Ishikawa (cell line): ENCODE measurements around the gene SYDE1.

Experiments
- CEBPB ChIP-seq: IDR thresholded peaks from 2 replicates; pipeline ENCODE4 v1.6.1; 2012
- CREB1 ChIP-seq: IDR thresholded peaks from 2 replicates; pipeline ENCODE4 v1.6.1; 2012; ENCODE audit warnings: low read depth
- EGR1 ChIP-seq: IDR thresholded peaks from 2 replicates; pipeline ENCODE4 v1.6.1; 2012
- EP300 ChIP-seq: IDR thresholded peaks from 2 replicates; pipeline ENCODE4 v1.6.1; 2012; ENCODE audit warnings: borderline replicate concordance
- FOXM1 ChIP-seq: IDR thresholded peaks from 2 replicates; pipeline ENCODE4 v1.6.1; 2012; ENCODE audit warnings: low read depth, borderline replicate concordance
- NFIC ChIP-seq: IDR thresholded peaks from 2 replicates; pipeline ENCODE4 v1.6.1; 2012
- RAD21 ChIP-seq: IDR thresholded peaks from 2 replicates; pipeline ENCODE4 v1.6.1; 2012; ENCODE audit warnings: low read depth
- REST ChIP-seq: IDR thresholded peaks from 2 replicates; pipeline ENCODE4 v1.6.1; 2012; ENCODE audit warnings: low read depth, mild to moderate bottlenecking
- TAF1 ChIP-seq: IDR thresholded peaks from 2 replicates; pipeline ENCODE4 v1.6.1; 2012; ENCODE audit warnings: low read depth, mild to moderate bottlenecking
- TCF12 ChIP-seq: IDR thresholded peaks from 2 replicates; pipeline ENCODE4 v1.6.1; 2012; ENCODE audit warnings: low read depth
- TEAD4 ChIP-seq: IDR thresholded peaks from 2 replicates; pipeline ENCODE4 v1.6.1; 2012
- USF1 ChIP-seq: IDR thresholded peaks from 2 replicates; pipeline ENCODE4 v1.6.1; 2012
- YY1 ChIP-seq: IDR thresholded peaks from 2 replicates; pipeline ENCODE4 v1.6.1; 2012; ENCODE audit warnings: low read depth
- ZBTB7A ChIP-seq: IDR thresholded peaks from 2 replicates; pipeline ENCODE4 v1.6.1; 2012; ENCODE audit warnings: low read depth
- TF ChIP-seq, protein P1 (sequence below): IDR thresholded peaks from 2 replicates; pipeline ENCODE4 v1.6.1; 2012

SYDE1 gene

DNA sequence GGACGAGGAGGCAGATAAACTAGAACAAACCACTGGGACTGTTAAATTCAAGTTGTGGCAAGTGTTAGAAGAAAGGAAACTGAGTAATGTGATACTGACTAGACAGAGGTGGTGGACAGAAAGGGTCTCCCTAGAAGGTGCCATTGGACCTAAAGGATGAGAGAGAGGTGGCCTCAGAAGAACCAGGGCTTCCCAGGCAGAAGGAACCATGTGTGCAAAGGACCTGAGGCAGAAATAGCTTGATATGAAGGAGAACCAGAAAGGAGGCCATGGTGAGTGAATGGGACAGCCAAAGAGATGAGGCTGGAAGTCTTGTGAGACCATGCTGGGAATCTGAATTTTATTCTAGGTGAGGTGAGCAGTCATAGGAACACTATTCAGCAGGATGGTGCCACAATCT, 2.8 kb upstream of the SYDE1 start:
- TF ChIP-seq TEAD4, result no peak
- no peak for TF ChIP-seq NFIC
- no peak for TF ChIP-seq FOXM1
- TF ChIP-seq TCF12, result no peak
- no peak for TF ChIP-seq CEBPB
- TF ChIP-seq ZBTB7A, result no peak
- no peak for TF ChIP-seq CREB1

GRCh38 chr19:15105044-15105443, 2.2 kb upstream of the SYDE1 start:
- TF ChIP-seq EP300, result no peak
- TF ChIP-seq RAD21, result no peak
- no peak for TF ChIP-seq TEAD4
- TF ChIP-seq, protein P1, sequence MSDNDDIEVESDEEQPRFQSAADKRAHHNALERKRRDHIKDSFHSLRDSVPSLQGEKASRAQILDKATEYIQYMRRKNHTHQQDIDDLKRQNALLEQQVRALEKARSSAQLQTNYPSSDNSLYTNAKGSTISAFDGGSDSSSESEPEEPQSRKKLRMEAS, result no peak
- no peak for TF ChIP-seq YY1

- TF ChIP-seq FOXM1 (no peak), CEBPB (no peak), ZBTB7A (no peak; the same call in 1 of the 2 replicates), REST (no peak), RAD21 (no peak), TAF1 (no peak), NFIC (no peak), EGR1 (no peak), EP300 (no peak), TEAD4 (no peak), YY1 (no peak)
- TF ChIP-seq, protein P1, result no peak
These were observed 1.1 kb downstream of the SYDE1 start for GRCh38 chr19:15108145-15108844.

DNA sequence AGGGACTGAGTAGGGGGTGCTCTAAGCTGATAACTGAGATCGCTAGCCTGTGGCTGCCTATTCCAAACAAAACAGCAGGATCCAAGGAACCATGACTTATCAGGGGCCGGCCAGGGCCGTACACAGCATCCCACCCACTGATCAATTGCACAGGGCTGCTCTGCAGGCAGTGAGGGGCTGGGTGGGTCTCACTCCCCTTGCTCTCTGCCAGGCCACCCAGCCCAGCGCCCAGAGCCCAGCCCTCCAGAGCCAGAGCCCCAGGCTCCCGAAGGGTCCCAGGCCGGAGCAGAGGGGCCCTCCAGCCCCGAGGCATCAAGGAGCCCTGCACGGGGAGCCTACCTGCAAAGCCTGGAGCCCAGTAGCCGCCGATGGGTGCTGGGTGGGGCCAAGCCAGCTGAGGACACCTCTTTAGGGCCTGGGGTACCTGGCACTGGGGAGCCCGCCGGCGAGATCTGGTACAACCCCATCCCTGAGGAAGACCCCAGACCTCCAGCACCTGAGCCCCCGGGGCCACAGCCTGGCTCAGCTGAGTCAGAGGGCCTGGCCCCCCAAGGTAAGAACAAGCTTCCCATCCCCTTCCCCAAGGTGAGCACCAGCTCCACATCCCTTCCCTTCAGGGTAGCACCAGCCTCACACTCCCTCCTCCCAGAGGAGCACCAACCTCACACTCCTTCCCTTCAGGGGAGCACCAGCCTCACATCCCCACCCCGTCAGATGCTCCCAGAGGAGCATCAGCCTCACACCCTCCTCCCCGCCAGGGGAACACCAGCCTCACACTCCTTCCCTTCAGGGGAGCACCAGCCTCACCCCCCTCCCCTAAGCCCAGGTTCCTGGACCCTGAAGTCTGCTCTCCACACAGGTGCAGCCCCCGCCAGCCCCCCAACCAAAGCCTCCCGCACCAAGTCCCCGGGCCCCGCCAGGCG, 1.9 kb downstream of the SYDE1 start:
- TF ChIP-seq YY1 (no peak), USF1 (no peak)

DNA sequence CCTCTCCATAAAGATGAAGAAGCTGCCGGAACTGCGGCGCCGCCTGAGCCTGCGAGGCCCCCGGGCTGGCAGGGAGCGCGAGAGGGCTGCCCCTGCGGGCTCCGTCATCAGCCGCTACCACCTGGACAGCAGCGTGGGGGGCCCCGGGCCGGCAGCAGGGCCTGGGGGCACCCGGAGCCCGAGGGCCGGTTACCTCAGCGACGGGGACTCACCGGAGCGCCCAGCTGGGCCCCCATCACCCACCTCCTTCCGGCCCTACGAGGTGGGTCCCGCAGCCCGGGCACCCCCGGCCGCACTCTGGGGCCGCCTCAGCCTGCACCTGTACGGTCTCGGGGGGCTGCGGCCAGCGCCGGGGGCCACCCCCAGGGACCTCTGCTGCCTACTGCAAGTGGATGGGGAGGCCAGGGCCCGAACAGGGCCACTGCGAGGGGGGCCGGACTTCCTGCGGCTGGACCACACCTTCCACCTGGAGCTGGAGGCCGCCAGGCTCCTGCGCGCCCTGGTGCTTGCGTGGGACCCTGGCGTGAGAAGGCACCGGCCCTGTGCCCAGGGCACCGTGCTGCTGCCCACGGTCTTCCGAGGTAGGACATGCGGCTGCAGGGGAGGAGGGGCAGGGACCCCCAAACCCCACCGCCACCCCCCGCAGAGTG, 2.7 kb downstream of the SYDE1 start:
- TF ChIP-seq TAF1, result no peak

DNA sequence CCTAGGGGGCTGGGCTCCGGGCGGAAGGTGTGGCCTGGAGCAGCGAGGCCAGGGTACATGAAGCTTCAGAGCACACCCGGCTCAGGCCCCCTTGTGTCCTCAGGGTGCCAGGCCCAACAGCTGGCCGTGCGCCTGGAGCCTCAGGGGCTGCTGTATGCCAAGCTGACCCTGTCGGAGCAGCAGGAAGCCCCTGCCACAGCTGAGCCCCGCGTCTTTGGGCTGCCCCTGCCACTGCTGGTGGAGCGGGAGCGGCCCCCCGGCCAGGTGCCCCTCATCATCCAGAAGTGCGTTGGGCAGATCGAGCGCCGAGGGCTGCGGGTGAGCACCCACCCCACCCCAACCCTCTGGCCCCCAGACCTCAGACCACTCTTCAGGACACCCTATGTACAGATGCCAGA, 3.2 kb downstream of the SYDE1 start:
- TF ChIP-seq REST (no peak), FOXM1 (no peak), USF1 (no peak), ZBTB7A (no peak), RAD21 (no peak), CEBPB (no peak), TCF12 (no peak), YY1 (no peak), TEAD4 (no peak), EP300 (no peak)
- TF ChIP-seq, protein P1, result no peak
